A549 (cell line): ENCODE measurements around the gene P2RX6. TPM values are rescaled to one million over a fixed set of nuclear protein-coding genes. Genes with fewer than 3 reads are reported as not detected.

Source experiments
- ATAC-seq, 2 experiments: fragments of 200-7000 bp in 1 of 2; fragments of >200 bp in 1 of 2; cut with Nextera tagmentation in 1 of 2; cut with Tn5 transposase in 1 of 2; 3 replicates each; pipeline versions ENCODE4 v1.8.0 to v1.9.1; 2018 to 2020; ENCODE audit warnings: mild to moderate bottlenecking in 1 of 2, moderate library complexity in 1 of 2
- CTCF ChIA-PET: fragments of 300-600 bp; sonication (Branson Sonifier 250); formaldehyde crosslinking; extraction: SDS; loops from one replicate; lab custom pipeline; 2021; ENCODE audit warnings: antibody characterized with exemption, inconsistent platforms; lab: Yijun Ruan, JAX
- POLR2A ChIA-PET: fragments of 350-600 bp; formaldehyde crosslinking; extraction: SDS; loops from one replicate; lab custom pipeline; 2021; ENCODE audit warnings: antibody characterized with exemption, inconsistent platforms; lab: Yijun Ruan, JAX
- DNase-seq, 2 experiments: peaks; one replicate each; pipeline versions ENCODE4 v3.0.0 to v3.0.0-alpha.2; 2011 to 2016; ENCODE audit warnings: low read depth in 1 of 2, low spot score in 1 of 2
- FAIRE-seq: peaks from 2 replicates; lab custom pipeline; 2011; peaks lifted over from hg19 to GRCh38; lab: Jason Lieb, UNC
- H3K27ac ChIP-seq, 2 experiments: fragments of >200 bp; sonication (Bioruptor Twin); formaldehyde crosslinking; 3 replicates each; pipeline ENCODE4 v1.5.1; 2016 to 2017
- H3K4me1 ChIP-seq: fragments of >200 bp; sonication (Bioruptor Twin); formaldehyde crosslinking; 3 replicates; pipeline ENCODE4 v1.6.1; 2016
- H3K4me2 ChIP-seq: fragments of >200 bp; sonication (Bioruptor Twin); formaldehyde crosslinking; 3 replicates; pipeline ENCODE4 v1.6.1; 2016
- H3K4me3 ChIP-seq: fragments of >200 bp; sonication (Bioruptor Twin); formaldehyde crosslinking; 3 replicates; pipeline ENCODE4 v1.5.1; 2016
- H3K9me3 ChIP-seq: fragments of >200 bp; sonication (Bioruptor Twin); formaldehyde crosslinking; 3 replicates; pipeline ENCODE4 v1.6.1; 2016
- BHLHE40 ChIP-seq: IDR thresholded peaks from 2 replicates; pipeline ENCODE4 v1.6.1; 2012; ENCODE audit warnings: low read depth, low read length, inconsistent platforms
- CBX8 ChIP-seq: fragments of 200-600 bp; sonication (generic); IDR thresholded peaks from 2 replicates; pipeline ENCODE4 v1.6.1; 2016
- CEBPB ChIP-seq, 2 experiments: fragments of >200 bp in 1 of 2; sonication (Bioruptor Twin) in 1 of 2; formaldehyde crosslinking in 1 of 2; IDR thresholded peaks; 2 replicates each; pipeline ENCODE4 v1.6.1; 2012 to 2016
- CHD2 ChIP-seq: fragments of 150-350 bp; IDR thresholded peaks from 2 replicates; pipeline ENCODE4 v1.6.1; 2014; ENCODE audit warnings: low read length; ENCODE audit not compliant: partially characterized antibody
- EHMT2 ChIP-seq: fragments of 200-600 bp; sonication (generic); IDR thresholded peaks from 2 replicates; pipeline ENCODE4 v1.6.1; 2016; ENCODE audit warnings: antibody characterized with exemption, low read depth, mild to moderate bottlenecking, moderate library complexity
- EP300 ChIP-seq, 2 experiments: fragments of >200 bp; sonication (Bioruptor Twin); formaldehyde crosslinking; IDR thresholded peaks; 2 replicates in 1 of 2; 3 replicates in 1 of 2; pipeline ENCODE4 v1.6.1; 2016 to 2017
- FOSB ChIP-seq: fragments of 250-450 bp; sonication (Bioruptor Pico); IDR thresholded peaks from 2 replicates; pipeline ENCODE4 v1.5.0; 2020; ENCODE audit warnings: mild to moderate bottlenecking, moderate library complexity
- GATA3 ChIP-seq: IDR thresholded peaks from 2 replicates; pipeline ENCODE4 v1.6.1; 2012; ENCODE audit warnings: borderline replicate concordance
- HOXA7 ChIP-seq: fragments of 250-450 bp; sonication (Bioruptor Pico); IDR thresholded peaks from 2 replicates; pipeline ENCODE4 v1.5.0; 2020; ENCODE audit warnings: mild to moderate bottlenecking, moderate library complexity
- HOXB13 ChIP-seq: fragments of 250-450 bp; sonication (Bioruptor Pico); IDR thresholded peaks from 2 replicates; pipeline ENCODE4 v1.5.0; 2020; ENCODE audit warnings: low read depth, mild to moderate bottlenecking, moderate library complexity
- HOXB5 ChIP-seq: fragments of 250-450 bp; sonication (Bioruptor Pico); IDR thresholded peaks from 2 replicates; pipeline ENCODE4 v1.5.0; 2020; ENCODE audit warnings: mild to moderate bottlenecking, moderate library complexity
- JUN ChIP-seq, 2 experiments: fragments of >200 bp; sonication (Bioruptor Twin); formaldehyde crosslinking; IDR thresholded peaks; 2 replicates in 1 of 2; 3 replicates in 1 of 2; pipeline ENCODE4 v1.6.1; 2016 to 2017
- KDM1A ChIP-seq: fragments of 200-600 bp; sonication (generic); IDR thresholded peaks from 2 replicates; pipeline ENCODE4 v1.6.1; 2016; ENCODE audit warnings: low read depth, mild to moderate bottlenecking
- MYC ChIP-seq: IDR thresholded peaks from 2 replicates; pipeline ENCODE4 v1.6.1; 2012; ENCODE audit warnings: mild to moderate bottlenecking, inconsistent platforms, low read length, improper control_type of control experiment, borderline replicate concordance
- NPAS2 ChIP-seq: fragments of 250-450 bp; sonication (Bioruptor Pico); IDR thresholded peaks from 2 replicates; pipeline ENCODE4 v1.8.0; 2022; ENCODE audit warnings: mild to moderate bottlenecking, moderate library complexity, borderline replicate concordance
- PHF8 ChIP-seq: fragments of 200-600 bp; sonication (generic); IDR thresholded peaks from 2 replicates; pipeline ENCODE4 v1.6.1; 2016; ENCODE audit warnings: low read depth, mild to moderate bottlenecking, antibody characterized with exemption, moderate library complexity, borderline replicate concordance
- RCOR1 ChIP-seq: fragments of 150-350 bp; IDR thresholded peaks from 2 replicates; pipeline ENCODE4 v1.6.1; 2014; ENCODE audit warnings: antibody characterized with exemption, low read length, low read depth
- REST ChIP-seq: fragments of 200-600 bp; sonication (generic); IDR thresholded peaks from 2 replicates; pipeline ENCODE4 v1.6.1; 2016; ENCODE audit warnings: antibody characterized with exemption, mild to moderate bottlenecking, moderate library complexity
- RFX5 ChIP-seq: fragments of 450-650 bp; IDR thresholded peaks from 2 replicates; pipeline ENCODE4 v1.7.1; 2014; ENCODE audit warnings: antibody characterized with exemption, mild to moderate bottlenecking, moderate library complexity
- SREBF2 ChIP-seq: fragments of 450-650 bp; IDR thresholded peaks from 2 replicates; pipeline ENCODE4 v1.6.1; 2014; ENCODE audit warnings: mild to moderate bottlenecking, moderate library complexity
- TFCP2L1 ChIP-seq: fragments of 250-450 bp; sonication (Bioruptor Pico); IDR thresholded peaks from 2 replicates; pipeline ENCODE4 v1.5.0; 2021; ENCODE audit warnings: mild to moderate bottlenecking
- TP53 ChIP-seq: fragments of 250-450 bp; sonication (Bioruptor Pico); IDR thresholded peaks from 2 replicates; pipeline ENCODE4 v1.5.0; 2021; ENCODE audit warnings: mild to moderate bottlenecking, moderate library complexity
- ZNF302 ChIP-seq: fragments of 250-450 bp; sonication (Bioruptor Pico); IDR thresholded peaks from 2 replicates; pipeline ENCODE4 v1.9.0; 2021; ENCODE audit warnings: inconsistent platforms, mild to moderate bottlenecking, moderate library complexity
- ZSCAN20 ChIP-seq: fragments of 250-450 bp; sonication (Bioruptor Pico); IDR thresholded peaks from 2 replicates; pipeline ENCODE4 v1.8.0; 2022; ENCODE audit warnings: mild to moderate bottlenecking, moderate library complexity
- WGBS: methylation state at CpG from one replicate; pipeline ENCODE4 v1.1.6; 2017; ENCODE audit errors: missing lambda C conversion rate; 5-methylcytosine and 5-hydroxymethylcytosine counted together
- polyA plus RNA-seq, 4 experiments: library from polyadenylated mRNA; depleted of rRNA in 3 of 4; stranded (reverse); fragments of >200 nt; fragmentation: RNase III in 1 of 4; extraction: RNeasy Plus Mini Kit Qiagen cat#74134 plus additional on column Dnase treatment in 1 of 4; gene quantifications; 2 replicates in 3 of 4; 3 replicates in 1 of 4; pipeline ENCODE4 v1.2.3, GENCODE V29; 2011 to 2017
- TF ChIP-seq, protein P1 (sequence below): IDR thresholded peaks from 2 replicates; pipeline ENCODE4 v1.6.1; 2012

The P2RX6 gene
- polyA plus RNA-seq, 2 of the 4 experiments (the other 2 are of a cell fraction): 0.67 to 0.92 TPM

GRCh38 chr22:21052715-21053459 lies 37.9 kb downstream of the P2RX6 start:
- ATAC-seq: no peak
- Histone ChIP-seq H3K4me2 (no peak overlapping the region), H3K27ac (no peak overlapping the region), H3K9me3 (no peaks in the 10 kb centered on the region), H3K4me1 (no peaks in the 10 kb centered on the region), H3K4me3 (no peak overlapping the region)
- whole genome bisulfite sequencing: 55% methylated on average over 7 of the region's 8 CpGs
- FAIRE-seq: no peak
- TF ChIP-seq KDM1A: no peak
- TF ChIP-seq CHD2: no peak
- no peak for TF ChIP-seq JUN (IDR thresholded peaks at IDR 0.05)
- no peak for TF ChIP-seq CEBPB (IDR thresholded peaks at IDR 0.05)
- no peak for TF ChIP-seq HOXB13
- no peak for TF ChIP-seq HOXB5 (CRISPR knock-in tag)
- no peak for TF ChIP-seq RFX5
- no peak for TF ChIP-seq TFCP2L1 (CRISPR knock-in tag)
- TF ChIP-seq GATA3: no peak
- TF ChIP-seq FOSB (CRISPR knock-in tag): no peak
- ChIA-PET CTCF (no interaction called here), POLR2A (no interaction called here)
- no peak for DNase-seq

- H3K9me3 ChIP-seq: no peaks in the 10 kb centered on the region
- H3K4me2 ChIP-seq: no peak overlapping the region
- ATAC-seq (no peak), FAIRE-seq (no peak), DNase-seq (no peak)
- WGBS: 89% methylated on average over 12 of the region's 15 CpGs
- H3K4me1 ChIP-seq: no peaks in the 10 kb centered on the region
- no peak for TF ChIP-seq CBX8
- no peak for TF ChIP-seq NPAS2 (CRISPR knock-in tag)
- no peak for TF ChIP-seq TFCP2L1 (CRISPR knock-in tag)
- TF ChIP-seq PHF8: no peak
- TF ChIP-seq BHLHE40: no peak
- no peak for TF ChIP-seq REST
- no peak for TF ChIP-seq ZNF302
- TF ChIP-seq, protein P1, sequence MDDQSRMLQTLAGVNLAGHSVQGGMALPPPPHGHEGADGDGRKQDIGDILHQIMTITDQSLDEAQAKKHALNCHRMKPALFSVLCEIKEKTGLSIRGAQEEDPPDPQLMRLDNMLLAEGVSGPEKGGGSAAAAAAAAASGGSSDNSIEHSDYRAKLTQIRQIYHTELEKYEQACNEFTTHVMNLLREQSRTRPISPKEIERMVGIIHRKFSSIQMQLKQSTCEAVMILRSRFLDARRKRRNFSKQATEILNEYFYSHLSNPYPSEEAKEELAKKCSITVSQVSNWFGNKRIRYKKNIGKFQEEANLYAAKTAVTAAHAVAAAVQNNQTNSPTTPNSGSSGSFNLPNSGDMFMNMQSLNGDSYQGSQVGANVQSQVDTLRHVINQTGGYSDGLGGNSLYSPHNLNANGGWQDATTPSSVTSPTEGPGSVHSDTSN: no peak
- no peak for TF ChIP-seq SREBF2
- TF ChIP-seq RFX5: no peak
- no peak for TF ChIP-seq EHMT2
- TF ChIP-seq EP300 (IDR thresholded peaks at IDR 0.05): no peak
- TF ChIP-seq FOSB (CRISPR knock-in tag): no peak
- no peak for TF ChIP-seq HOXA7 (CRISPR knock-in tag)
- no peak for TF ChIP-seq ZSCAN20 (CRISPR knock-in tag)
- no peak for TF ChIP-seq MYC
- TF ChIP-seq RCOR1: no peak
- TF ChIP-seq TP53: no peak
- H3K4me3 ChIP-seq: no peak overlapping the region
- ChIA-PET POLR2A (no interaction called here), CTCF (interaction anchor here (1.0 kb wide), 1 partner anchor 48 kb away, joined by 3 read pairs; no protein-coding TSS in a partner anchor)
- H3K27ac ChIP-seq: no peak overlapping the region
Measured at GRCh38 chr22:21054046-21054713, 39.2 kb downstream of the P2RX6 start.
